IPS-11a (cell line): ENCODE results near the gene CLCF1.

Source experiments
- H3K4me3 ChIP-seq: one replicate; pipeline ENCODE4 v1.5.1; 2013; ENCODE audit warnings: low read depth, low read length, control low read depth

CLCF1 gene

DNA sequence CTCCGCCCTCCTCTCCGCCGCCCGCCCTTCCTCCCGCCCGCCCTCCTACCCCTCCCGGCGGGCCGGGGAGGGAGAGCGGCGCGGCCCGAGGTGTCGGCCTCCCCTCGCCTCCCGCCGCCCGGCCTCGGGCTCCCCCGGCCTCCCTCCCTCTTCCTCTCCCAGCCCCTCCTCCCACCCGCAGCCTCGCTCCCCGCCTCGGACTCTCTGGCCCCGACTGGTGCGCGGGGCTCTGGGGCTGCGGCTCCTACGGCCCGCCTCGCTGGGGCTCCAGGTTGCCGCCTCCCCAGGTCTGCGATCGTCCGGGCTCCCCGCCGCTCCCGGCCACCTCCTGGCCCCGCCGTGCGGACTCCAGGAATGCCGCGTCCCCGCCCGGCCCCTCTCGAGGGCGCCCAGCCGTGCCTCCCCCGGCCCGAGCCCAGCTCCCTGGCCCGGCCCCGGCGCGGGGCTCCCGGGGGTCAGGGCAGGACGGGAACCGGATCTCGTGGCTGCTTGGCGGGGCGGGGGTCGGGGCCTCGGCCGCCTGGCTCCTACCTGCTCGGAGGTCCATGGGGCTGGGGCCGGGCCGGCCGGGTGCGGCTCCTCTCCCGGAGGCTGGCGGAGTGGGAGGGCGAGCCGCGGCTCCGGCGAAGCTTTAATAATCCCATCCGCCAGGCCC, at the start of gene CLCF1:
Gene CLCF1 (minus strand): TSS at position 606 of the 655 bp plus-strand sequence. CDS start 59 bp downstream, at position 547.
- H3K4me3 ChIP-seq: peak within 1 kb of the TSS; percentile 47

DNA sequence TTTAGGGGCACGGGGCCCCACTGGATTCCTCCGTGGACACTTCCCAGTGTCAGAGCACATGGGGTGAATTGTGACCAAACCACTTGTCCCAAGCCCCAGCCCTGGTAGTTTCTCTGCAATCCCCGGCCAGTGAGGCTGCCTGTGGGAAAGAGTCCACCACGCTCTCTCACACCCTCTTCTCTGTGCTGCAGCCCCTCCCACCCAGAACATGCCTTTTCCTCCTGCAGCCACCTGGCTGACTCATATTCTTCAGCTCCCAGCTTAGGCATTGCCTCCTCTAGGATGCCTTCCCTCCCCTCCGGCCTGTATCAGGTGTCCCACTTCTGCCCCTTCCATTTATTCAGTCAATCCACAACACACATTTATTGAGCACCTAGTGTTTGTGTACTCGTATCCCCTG, 49.5 kb upstream of the CLCF1 start:
- H3K4me3 ChIP-seq: no peak overlapping the region

DNA sequence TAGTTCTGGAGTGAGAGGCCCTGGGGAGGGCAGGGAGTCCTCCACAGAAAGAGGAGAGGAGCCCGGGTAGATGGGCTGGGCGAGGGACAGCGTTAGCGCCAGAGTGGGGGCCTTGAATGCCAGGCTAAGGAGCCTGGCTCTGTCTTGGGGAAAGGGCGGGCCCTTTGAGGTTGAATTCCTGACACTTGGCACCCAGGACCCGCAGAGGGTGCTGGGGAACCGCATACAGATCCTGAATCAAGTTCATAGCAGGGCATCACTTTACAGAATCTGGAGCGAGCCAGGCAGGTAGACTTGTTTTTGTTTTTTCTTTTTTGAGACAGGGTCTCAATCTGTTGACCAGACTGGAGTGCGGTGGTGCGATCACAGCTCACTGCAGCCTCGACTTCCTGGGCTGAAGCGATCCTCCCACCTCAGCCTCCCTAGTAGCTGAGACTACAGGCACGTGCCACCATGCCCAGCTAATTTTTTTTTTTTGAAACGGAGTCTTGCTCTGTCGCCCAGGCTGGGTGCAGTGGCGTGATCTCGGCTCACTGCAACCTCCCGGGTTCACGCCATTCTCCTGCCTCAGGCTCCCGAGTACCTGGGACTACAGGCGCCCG, 48.1 kb upstream of the CLCF1 start:
- no peak overlapping the region for H3K4me3 ChIP-seq

DNA sequence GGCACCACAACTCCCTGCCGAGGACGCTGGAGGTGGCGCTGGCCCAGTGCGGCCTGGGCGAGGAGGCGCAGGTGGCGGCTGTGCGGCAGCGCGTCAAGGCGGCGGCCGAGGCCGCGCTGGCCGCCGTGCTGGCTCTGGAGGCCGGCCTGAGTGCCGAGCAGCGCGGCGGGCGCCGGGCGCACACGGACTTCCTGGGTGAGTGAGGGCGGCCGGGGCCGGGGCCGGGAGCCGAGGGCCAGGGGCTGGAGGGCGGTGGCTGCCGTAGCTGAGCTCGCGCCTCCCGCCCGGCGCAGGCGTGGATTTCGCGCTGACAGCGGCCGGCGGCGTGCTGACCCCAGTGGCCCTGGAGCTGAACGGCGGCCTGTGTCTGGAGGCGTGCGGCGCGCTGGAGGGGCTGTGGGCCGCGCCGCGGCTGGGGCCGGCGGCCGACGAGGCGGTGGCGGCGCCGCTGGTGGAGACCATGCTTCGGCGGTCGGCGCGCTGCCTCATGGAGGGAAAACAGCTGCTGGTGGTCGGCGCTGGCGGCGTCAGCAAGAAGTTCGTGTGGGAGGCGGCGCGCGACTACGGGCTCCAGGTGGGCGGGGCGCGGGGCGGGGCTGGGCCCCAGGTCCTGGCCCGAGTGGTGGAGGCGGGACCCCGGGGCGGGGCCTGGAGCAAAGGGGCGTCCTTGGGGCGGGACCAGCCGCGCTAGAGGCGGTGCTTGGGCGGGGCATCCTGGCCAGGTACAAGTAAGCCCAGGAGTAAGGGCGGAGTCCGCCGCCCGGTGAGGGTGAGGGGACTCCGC, 47.4 kb upstream of the CLCF1 start:
- peak overlapping the region; percentile 50 for H3K4me3 ChIP-seq

DNA sequence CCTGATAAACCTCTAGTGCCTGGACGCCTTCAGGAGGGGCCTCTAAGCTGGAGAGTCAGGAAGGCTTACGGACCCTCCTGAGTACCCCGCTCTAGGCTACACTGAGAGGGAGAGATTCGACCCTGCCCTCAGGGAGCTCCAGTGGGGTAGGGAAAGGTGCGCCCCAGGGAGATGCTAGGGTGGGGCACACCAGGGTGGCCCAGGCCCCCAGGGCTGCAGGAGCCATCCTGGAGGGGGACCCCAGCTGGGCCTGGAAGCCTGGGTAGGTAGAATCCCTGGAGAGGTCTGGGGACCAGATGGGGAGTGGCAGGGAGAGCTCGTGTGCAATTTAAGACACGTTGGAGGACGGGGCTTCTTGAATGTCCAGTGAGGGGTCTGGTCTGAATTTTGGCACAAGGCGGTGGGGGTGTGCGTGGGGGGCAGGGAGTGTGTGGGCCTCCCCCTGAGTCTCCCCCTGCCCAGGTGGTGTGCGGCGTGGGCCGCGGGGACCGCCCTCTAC, 46.8 kb upstream of the CLCF1 start:
- peak overlapping the region; percentile 50 for H3K4me3 ChIP-seq

DNA sequence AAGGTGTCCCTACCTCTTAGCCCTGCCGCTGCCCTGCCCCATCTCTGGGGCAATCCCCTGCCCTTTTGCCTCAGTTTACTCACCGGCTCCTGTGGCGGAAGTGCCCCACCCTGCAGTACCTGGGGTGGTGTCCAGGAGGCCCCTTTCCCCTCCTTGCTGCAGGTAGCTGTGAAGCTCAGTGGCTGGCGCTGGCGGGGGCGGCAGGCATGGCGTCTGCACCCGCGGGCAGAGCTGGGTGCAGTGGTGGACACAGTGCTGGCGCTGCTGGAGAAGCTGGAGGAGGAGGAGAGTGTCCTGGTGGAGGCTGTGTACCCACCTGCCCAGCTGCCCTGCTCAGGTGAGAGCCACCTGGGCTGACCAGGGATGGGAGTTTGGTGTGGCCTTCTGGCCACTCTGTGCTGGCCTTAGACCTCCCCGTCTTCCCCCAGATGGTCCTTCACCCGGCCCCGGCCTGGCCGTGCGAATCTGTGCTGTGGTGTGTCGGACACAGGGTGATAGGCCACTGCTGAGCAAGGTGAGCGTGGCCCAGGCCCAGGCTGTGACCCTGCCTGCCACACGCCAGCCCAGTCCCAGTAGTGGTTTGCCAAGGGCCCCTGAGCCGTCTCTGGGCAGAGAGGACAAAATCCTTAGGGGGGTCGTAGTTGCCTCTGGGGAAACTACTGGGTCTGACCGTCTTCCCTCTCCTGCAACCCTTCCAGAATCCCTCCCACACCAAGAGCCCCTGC, 46.1 kb upstream of the CLCF1 start:
- no peak overlapping the region for H3K4me3 ChIP-seq

DNA sequence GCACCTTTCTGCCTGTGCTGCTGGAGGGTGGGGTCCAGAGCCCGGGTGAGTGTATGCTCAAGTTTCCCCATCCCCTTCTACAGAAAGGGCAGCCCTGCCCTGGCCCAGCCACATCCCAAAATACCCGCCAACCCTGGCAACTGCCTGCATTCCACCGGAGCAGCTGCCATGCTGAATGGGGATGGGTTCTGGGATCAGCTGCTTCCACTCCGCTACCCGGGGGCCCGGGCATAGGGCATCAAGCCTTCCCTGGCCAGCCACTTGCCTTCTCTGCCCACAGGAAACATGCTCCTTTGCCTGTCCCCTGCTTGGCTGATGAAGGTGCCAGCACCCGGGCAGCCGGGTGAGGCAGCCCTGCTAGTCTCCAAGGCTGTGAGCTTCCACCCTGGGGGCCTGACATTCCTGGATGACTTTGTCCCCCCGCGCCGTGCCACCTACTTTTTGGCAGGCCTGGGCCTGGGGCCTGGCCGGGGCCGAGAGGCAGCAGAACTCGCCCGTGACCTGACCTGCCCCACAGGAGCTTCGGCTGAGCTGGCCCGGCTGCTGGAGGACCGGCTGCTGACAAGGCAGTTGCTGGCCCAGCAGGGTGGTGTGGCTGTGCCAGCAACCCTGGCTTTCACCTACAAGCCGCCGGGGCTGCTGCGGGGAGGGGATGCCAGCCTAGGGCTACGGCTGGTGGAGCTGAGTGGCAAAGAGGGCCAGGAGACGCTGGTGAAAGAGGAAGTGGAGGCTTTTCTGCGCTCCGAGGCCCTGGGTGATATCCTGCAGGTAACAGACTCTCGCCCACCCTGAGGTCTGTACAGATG, 45.3 kb upstream of the CLCF1 start:
- no peak overlapping the region for H3K4me3 ChIP-seq

DNA sequence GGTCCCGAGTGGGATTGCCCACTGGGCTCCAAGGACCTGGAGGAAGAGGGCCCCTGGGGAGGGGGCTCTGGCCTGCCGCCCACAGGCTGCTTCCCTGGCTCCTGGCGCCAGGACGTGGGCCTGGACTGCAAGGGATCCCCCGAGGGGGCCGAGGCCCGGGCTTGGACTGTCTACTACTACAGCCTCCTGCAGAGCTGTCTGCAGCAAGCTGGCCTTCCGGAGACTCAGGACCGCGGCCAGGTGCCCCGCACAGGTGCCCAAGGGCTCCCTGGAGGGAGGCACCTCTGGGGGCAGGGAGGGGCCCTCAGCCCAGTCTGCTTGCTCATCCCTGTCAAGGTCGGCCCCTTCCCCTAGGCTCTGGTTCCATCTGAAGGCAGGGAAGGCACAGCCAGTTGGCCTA, 44.0 kb upstream of the CLCF1 start:
- no peak overlapping the region for H3K4me3 ChIP-seq

DNA sequence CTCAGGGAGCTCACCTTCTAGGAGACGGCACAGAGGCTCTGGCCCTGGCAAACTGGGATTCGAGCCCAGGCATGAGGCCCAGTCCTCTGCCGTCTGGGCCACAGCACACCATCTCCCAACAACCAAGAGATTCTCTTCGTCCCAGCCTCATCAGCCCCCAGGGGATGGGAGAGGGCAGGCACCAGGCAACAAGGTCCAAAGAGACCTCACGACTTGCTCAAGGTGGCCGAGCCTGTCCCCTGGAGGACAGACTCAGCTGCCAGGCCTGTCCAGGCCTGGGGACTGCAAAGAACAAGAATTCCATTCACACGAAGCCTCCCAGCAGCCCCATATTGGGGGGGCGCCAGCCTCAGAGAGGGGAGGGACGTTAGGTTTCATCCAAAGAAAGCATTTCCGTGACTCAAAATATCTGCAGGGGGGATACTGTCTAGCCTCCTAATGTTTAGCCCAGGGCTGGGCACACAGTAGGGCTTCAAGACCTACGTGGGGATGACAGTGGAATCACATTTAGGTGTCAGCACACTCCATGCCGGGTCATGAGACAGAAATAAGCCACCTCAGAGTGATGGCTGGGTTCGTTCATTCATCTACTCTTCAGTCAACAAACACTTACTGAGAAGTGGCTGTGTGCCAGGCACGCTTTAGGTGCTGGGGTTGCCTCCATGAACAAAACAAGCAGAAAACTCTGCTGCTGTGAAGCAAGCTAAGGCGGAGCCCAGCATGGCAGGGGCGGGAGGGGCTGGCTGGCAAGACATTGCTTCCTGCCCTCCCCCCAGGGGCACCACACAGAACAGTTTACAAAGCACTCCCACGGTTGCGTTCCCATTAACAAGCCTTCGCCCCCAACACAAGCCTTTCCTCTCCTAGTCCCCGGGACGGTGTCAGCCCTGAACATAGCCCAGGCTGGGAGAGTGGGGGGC, 43.3 kb upstream of the CLCF1 start:
- no peak overlapping the region for H3K4me3 ChIP-seq

DNA sequence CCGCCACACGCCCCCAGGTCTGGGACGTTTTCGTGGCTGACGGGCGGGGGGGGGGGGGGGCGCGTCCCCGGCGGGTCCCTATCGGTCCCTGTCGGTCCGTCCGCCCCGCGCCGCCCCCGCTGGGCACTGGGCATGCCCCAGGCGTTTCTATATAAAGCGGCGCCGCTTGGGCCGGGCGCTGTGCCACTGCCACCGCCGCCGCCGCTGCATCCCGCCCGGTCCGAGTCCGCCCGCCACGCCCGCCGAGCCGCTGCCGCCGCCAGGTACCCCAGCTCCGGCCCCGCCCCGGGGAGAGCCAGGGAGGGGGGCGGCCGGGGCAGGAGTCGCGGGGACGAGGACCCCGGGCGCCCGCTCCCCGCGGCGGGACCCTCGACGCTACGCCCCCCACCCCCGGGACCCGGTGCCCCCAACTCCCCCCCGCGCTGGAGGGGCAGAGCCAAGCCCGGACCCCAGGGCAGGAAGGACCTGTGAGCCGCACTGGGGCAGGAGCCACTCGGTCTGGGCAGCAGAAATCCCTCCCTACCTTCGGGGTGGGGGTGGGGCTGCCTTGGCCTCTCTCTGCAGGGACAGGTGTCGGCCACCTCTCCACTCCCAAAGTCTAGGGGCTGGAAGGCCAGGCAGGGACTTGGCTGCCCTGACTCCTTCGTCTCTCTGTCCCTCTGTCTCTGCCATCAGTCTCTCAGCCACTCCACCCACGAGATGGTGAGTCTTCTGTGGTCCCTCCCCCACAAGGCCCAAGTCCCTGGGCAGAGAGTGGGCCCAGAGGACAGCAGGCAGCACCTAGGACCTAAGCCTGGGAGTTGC, 42.3 kb upstream of the CLCF1 start, which contains the start of gene CARNS1:
Gene CARNS1 (plus strand): TSS at position 178 of the 804 bp plus-strand sequence. CDS start 522 bp downstream, at position 700.
- peak within 1 kb of the TSS; percentile 43 for H3K4me3 ChIP-seq

DNA sequence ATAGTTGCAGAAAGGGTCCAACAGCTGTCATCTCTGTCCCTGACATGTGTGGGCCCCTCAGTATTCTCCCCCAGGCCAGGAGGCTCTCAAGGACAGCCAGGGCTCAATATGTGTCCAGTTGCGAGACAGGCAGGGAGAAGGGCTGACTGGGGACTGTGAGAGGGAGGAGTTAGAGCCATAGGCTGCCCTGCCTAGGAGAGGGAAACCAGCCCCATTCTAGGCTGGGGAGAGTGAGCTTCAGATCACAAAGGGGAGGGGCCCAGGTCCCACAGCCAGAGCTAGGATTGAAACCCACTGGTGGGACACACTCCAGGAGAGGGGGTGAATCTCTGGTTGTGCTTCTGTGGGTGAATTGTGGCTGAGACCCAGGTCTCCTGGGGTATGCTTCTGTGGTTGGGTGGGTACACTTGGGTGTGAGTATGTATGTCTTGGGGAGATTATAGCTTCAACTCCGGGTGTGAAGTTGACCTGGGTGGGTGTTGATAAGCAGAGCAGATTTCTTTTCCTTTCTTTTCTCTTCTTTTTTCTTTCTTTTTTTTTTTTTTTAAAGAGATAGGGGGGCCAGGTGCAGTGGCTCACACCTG, 40.0 kb upstream of the CLCF1 start:
- no peak overlapping the region for H3K4me3 ChIP-seq

DNA sequence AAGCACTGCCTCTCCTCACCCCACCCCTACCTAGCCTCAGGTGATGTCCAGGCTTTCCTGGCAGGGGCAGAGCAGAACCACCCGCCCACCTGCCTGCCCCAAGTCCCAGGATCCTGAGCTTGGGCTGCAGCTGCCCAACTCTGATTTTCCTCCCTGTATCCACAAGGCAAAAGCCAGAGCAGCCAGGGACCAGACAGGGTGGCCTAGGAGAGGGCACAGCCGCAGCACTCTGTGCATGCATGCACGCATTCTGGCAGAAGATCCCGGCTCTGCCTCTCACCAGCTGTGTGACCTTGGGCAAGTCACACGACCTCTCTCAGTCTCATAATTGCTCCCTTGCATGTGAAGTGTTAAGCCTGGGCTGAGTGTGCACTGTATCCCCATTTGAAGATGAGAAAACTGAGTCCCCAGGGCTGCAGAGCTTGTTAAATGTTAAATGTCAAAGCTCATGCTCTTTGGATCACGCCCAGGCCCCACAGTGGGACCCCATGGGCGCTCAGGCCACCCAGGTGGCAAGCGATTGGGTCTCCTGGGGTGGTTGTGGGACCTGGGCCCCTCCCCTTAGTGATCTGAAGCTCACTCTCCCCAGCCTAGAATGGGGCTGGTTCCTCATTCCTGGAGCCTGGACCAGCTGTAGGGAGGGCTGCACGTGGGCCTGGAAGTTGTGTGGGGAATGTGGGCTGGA, 39.2 kb upstream of the CLCF1 start:
- H3K4me3 ChIP-seq: no peak overlapping the region

DNA sequence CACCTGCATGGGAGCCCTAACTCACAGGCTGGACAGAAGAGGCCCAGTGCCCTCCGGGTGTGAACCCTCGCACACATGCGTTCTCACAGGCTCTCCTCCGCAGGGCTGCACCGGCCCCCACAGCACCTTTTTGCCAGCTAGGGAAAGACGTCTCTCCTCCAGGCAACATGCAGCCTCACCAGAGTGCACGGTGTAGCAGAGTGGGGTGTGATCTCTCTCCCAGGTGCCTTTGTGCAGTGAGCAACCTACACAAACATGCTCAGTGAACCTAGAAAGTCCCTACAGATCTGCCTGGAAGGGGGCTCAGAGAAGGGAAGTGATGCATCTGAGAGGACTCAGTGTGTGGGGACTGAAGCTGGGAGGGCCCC, 38.4 kb upstream of the CLCF1 start:
- no peak overlapping the region for H3K4me3 ChIP-seq

DNA sequence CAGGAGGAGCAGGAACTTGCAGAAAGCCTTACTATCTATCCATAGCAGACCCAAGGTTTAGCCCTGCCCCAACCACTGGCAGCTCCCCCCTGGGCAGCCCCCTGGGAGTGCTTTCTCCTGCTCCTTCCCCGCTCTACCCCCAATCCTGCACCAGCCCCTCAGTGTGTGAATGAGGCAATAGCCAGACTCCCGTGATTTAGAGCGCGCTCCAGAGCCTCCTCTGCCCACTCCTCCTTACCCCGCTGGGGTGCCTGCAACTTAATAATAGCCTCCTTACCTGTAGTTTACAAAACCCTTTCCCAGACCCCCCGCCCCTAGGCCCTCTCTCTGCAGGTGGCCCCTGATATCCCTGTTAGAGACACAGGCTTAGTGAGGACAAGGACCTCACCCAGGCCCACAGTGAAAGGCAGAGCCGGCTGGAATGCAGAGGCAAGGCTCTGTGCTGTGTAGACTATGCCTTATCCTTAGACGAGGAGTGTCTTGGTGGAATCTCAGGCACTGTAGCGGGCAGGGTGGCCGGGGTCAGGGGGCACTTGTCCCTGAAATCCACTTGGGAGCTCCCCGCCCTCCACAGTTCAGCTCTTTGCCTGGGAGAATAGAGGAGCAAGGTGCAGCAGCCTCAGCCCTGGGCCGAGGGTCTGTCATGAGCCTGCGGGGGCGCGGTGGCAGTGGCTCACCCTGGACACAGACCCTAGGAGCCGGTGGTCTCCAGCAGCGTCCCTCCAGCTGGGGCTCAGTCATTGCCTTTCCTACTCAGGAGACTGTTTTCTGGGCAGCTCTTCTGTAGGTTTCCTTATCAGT, 37.8 kb upstream of the CLCF1 start:
- no peak overlapping the region for H3K4me3 ChIP-seq

DNA sequence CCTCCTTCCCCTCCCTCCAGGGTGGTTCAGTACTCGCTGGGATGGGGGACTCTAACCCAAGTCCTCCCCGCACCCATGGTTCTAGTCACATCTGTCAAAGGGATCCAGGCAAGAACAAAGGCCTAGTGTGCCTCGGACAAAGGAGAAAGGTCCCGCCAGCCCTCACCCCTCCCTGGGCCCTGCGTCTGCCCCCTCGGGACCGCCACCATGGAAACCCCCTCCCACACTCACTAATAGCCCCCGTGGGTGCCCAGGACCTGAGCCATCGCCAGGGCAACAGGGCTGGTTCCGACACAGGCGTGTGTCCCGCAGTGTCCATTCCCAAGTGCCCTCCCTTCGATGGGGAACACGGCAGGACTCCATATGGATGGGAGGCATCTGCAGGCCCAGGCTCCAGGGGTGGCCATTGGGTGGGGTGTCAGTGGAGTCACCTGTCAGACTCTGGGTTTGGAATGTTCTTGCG, 37.0 kb upstream of the CLCF1 start:
- no peak overlapping the region for H3K4me3 ChIP-seq

DNA sequence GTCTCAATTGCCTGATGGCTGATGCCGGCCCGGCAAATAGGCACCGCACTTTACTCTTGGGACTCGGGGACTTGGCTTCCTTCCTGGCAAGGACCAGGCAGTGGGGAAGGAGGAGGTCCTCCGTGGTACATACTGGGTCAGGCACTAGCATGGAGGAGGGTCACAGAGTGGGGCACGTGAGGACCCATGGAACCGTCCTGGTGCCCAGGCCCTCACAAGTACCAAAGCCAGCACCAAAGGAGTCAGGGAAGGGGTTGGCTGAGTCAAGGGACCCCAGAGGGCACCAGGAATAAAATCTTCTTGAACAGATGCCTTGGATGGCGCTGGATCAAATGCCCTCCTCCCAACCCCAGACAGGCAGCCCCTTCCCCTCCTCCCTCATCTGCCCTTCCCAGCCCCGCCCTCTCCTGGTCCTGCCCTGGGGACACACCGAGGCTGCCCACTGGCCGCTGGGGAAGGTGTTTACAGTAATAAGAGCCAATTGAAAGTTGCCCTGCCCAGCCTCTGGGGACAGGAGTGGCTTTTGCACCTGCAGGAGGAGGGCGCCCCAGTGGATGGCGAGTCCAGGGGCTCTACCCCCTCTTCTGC, 36.5 kb upstream of the CLCF1 start:
- no peak overlapping the region for H3K4me3 ChIP-seq
